ENCODE data around the gene PGAP1. TPM values are rescaled to one million over a fixed set of nuclear protein-coding genes. Genes with fewer than 3 reads are reported as not detected.

Gene PGAP1
- total RNA-seq, 2 donors from 2014 or later: 39.2 to 43.6 TPM

- H3K27me3 ChIP-seq (ENCODE audit: control insufficient read depth, insufficient read depth, low read length, poor library complexity, severe bottlenecking): no peaks in the 10 kb centered on the region
- Mint-ChIP-seq H3K27ac (no peak overlapping the region), H3K27me3 (ENCODE audit: insufficient read depth) (no peaks in the 10 kb centered on the region)
These were observed 71.9 kb downstream of the PGAP1 start for GRCh38 chr2:196854629-196855028.

GRCh38 chr2:196853301-196854087 is 73.0 kb downstream of the PGAP1 start:
- Mint-ChIP-seq H3K9me3 (peaks cover 2% of the 10 kb centered on the region), H3K4me1 (no peaks in the 10 kb centered on the region), H3K27ac (no peak overlapping the region), H3K36me3 (ENCODE audit: low read depth) (peaks cover 29% of the 10 kb centered on the region), H3K27me3 (ENCODE audit: insufficient read depth) (no peaks in the 10 kb centered on the region), H3K4me3 (no peak overlapping the region)
- H3K9me3 ChIP-seq (ENCODE audit: control insufficient read depth, low read length): no peaks in the 10 kb centered on the region
- H3K4me1 ChIP-seq (ENCODE audit: control insufficient read depth, insufficient read depth, low read length): no peaks in the 10 kb centered on the region
- peaks cover 38% of the 10 kb centered on the region for H3K36me3 ChIP-seq (ENCODE audit: control insufficient read depth, insufficient read depth, low read length)
- no peak overlapping the region for H3K9ac ChIP-seq (ENCODE audit: extremely low read depth, low read length, poor library complexity, severe bottlenecking)
- H3K4me3 ChIP-seq (ENCODE audit: low read length): no peak overlapping the region
- no peak overlapping the region for H3K27ac ChIP-seq (ENCODE audit: low read depth, low read length)
- 88 to 99% methylated on average over 3 of the region's 4 CpGs for WGBS, 2 experiments (ENCODE audit: insufficient coverage in 1 of 2, insufficient read length in 1 of 2)
- H3K27me3 ChIP-seq (ENCODE audit: control insufficient read depth, insufficient read depth, low read length, poor library complexity, severe bottlenecking): no peaks in the 10 kb centered on the region
- DNase-seq: no peak
- no peak for TF ChIP-seq CTCF (conservative IDR thresholded peaks at IDR 0.05)

More at GRCh38 chr2:196854629-196855028, 71.9 kb downstream of the PGAP1 start:
- 95% methylated on average over 1 of the region's 1 CpG; no CpG with 5 or more reads in 1 of the 2 experiments for WGBS, 2 experiments (ENCODE audit: insufficient coverage in 1 of 2, insufficient read length in 1 of 2)
- Histone ChIP-seq H3K9ac (ENCODE audit: extremely low read depth, low read length, poor library complexity, severe bottlenecking) (no peak overlapping the region), H3K4me1 (ENCODE audit: control insufficient read depth, insufficient read depth, low read length) (no peaks in the 10 kb centered on the region), H3K36me3 (ENCODE audit: control insufficient read depth, insufficient read depth, low read length) (peaks cover 38% of the 10 kb centered on the region), H3K4me3 (ENCODE audit: low read length) (no peak overlapping the region), H3K27ac (ENCODE audit: low read depth, low read length) (no peak overlapping the region), H3K9me3 (ENCODE audit: control insufficient read depth, low read length) (peaks cover 8% of the 10 kb centered on the region)
- no peaks in the 10 kb centered on the region for H3K4me1 Mint-ChIP-seq
- H3K4me3 Mint-ChIP-seq: no peak overlapping the region
- peaks cover 10% of the 10 kb centered on the region for H3K9me3 Mint-ChIP-seq
- peaks cover 40% of the 10 kb centered on the region for H3K36me3 Mint-ChIP-seq (ENCODE audit: low read depth)
- no peak for TF ChIP-seq CTCF (conservative IDR thresholded peaks at IDR 0.05)
- no peak for DNase-seq

DNA sequence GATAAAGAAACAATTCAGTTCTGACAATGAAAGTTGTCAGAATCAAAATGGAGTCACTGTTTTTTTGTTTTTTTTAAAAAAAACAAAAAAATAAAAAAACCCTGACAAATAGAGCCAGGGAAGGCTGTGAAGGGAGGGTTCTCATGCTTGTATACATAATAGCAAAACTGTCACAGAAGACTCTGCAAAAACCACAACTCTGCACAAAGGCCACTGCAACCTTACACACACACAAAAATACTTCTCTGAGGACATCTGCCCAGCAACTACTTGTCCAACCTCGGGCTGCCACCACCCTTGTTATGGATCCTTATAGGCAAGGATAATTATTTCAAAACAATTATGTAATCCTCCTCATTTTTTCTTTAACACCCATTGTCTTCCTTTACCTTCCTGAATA is 75.4 kb downstream of the PGAP1 start:
- Histone ChIP-seq H3K9ac (ENCODE audit: extremely low read depth, low read length, poor library complexity, severe bottlenecking) (no peak overlapping the region), H3K27me3 (ENCODE audit: control insufficient read depth, insufficient read depth, low read length, poor library complexity, severe bottlenecking) (no peaks in the 10 kb centered on the region), H3K36me3 (ENCODE audit: control insufficient read depth, insufficient read depth, low read length) (peaks cover 47% of the 10 kb centered on the region), H3K4me3 (ENCODE audit: low read length) (no peak overlapping the region), H3K4me1 (ENCODE audit: control insufficient read depth, insufficient read depth, low read length) (no peaks in the 10 kb centered on the region), H3K27ac (ENCODE audit: low read depth, low read length) (no peak overlapping the region), H3K9me3 (ENCODE audit: control insufficient read depth, low read length) (no peaks in the 10 kb centered on the region)
- H3K27ac Mint-ChIP-seq: no peak overlapping the region
- no peaks in the 10 kb centered on the region for H3K27me3 Mint-ChIP-seq (ENCODE audit: insufficient read depth)
- no peaks in the 10 kb centered on the region for H3K9me3 Mint-ChIP-seq
- peaks cover 28% of the 10 kb centered on the region for H3K36me3 Mint-ChIP-seq (ENCODE audit: low read depth)
- 80 to 86% methylated on average over 1 of the region's 1 CpG for WGBS, 2 experiments (ENCODE audit: insufficient coverage in 1 of 2, insufficient read length in 1 of 2)
- H3K4me1 Mint-ChIP-seq: no peaks in the 10 kb centered on the region
- no peak for DNase-seq
- TF ChIP-seq CTCF (conservative IDR thresholded peaks at IDR 0.05): no peak
- H3K4me3 Mint-ChIP-seq: no peak overlapping the region
